IPS-NIHi7 (cell line): ENCODE results near the gene RNF215.

ENCODE experiments used
- DNase-seq: peaks from one replicate; pipeline ENCODE4 v3.0.0; 2012; ENCODE audit warnings: mixed read lengths; ENCODE audit errors: extremely low spot score

Gene RNF215

GRCh38 chr22:30397656-30398635 lies 10.7 kb upstream of the RNF215 start:
- DNase-seq, result no peak

DNA sequence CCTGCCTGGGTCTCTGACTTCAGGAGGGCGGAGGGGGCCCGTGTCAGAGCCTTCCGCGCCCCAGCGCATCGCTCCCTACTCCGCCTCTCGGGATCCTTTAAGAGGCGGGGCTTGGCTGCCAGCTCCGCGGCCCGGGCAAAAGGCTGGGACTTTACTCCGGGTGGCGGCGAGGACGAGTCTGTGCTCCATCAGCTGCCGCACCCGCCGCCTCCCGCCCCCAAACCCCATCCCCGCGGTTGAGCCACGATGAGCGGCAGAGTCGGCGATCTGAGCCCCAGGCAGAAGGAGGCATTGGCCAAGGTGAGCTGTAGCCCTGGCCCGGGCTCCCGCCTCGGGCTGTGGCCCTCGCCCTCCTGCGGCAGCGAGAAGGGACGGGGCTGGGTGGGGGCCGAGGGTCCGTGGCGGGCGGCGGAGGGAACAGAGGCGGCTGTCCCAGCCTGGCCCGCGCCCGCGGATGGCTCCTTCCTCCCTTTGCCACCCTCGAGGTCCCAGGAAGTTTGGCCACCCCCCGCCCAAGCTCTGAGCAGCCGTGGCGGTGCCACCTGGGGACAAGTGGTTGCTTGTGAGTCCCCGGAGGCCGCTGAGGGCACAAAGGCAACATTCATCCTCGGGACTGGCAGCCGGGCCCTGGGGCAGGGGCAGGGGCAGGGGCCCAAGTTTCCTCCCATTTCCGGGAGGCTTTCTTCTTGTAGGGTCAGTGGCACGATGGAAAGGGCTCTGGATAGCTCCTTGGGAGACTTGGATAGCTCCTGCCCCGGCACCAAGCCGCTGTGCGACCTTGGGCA lies 9.9 kb upstream of the RNF215 start, which contains the start of gene SEC14L2:
Gene SEC14L2, plus strand, starts transcription at position 148 of the 785 bp plus-strand sequence. Its CDS starts 99 bp downstream, at position 247.
- peak; percentile 71 for DNase-seq

DNA sequence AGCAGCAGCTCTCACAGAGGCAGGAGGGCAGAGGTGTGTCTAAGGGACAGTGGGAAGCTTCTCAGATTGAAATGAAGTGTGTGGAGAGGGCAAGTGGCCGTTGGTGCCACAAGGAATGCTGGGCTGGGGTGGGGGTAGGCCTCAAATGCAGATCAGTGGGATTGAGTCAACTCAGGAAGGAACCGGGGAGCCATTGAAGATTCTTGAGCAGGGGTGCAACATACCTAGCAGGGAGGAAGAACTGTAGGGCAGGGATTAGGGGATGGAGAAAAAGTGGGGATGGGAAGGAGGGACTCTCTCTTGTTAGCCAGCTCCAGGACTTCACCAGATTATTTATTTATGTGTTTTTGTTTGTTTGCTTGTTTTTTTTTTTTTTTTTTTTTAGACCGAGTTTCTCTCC lies 6.7 kb upstream of the RNF215 start:
- no peak for DNase-seq

- no peak for DNase-seq
These were observed 6.1 kb upstream of the RNF215 start for GRCh38 chr22:30393322-30393680.

- DNase-seq, result no peak
These were observed 5.6 kb upstream of the RNF215 start for GRCh38 chr22:30392661-30393321.

DNA sequence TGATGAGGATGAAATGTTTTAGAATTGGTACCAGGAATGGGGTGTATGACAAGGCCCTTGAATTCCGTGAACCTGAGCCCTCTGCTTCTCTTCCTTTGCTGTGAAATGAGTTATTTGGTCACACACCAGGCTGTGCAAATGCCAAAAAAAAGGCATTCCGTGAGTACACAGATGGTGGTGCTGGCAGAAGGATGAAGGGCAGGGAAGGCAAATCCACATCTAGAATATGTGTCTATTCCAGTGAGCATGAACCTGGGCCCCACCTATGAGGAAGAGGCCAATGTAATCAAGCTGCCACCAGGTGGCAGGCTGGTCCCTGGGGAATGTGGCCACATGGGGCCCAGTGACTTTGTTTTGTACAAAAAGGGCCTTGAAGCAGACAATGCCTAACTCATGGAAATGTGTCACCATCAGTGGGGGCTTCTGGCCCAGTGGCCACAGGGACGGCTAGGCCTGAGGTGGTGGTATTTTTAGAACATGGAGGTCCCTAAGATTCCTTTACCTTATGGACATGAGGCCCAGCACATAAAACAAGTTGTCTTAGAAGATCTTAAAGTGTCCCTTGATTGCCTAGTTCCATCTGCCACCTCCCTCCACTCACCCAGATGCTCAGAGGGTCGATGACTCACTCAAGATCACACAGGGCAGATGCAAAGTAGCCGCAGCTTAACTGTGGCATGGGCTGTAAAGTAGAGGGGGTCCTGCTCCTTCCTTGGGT lies 3.9 kb upstream of the RNF215 start:
- peak; percentile 75 for DNase-seq

GRCh38 chr22:30386608-30386959 lies 627 bp downstream of the RNF215 start:
- DNase-seq, result no peak

DNA sequence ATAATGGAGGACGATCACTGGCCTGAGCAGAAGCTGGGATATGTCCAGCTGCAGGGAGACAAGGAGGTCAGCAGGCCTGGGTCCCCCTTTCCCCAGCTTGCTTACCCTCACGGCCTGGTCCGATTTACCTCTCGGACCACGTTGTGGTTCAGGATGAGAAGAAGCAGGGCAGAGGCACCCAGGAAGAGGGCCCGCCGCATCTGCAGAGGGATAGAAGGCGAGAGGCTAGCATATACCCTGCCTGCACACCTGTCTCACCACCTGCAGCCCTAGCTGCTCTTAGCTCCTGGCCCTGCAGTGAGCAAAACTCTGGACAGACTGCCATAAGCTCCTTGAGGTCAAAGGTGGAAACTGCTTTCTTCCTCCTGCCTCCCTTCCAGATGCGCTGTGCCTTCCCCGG lies 1.3 kb downstream of the RNF215 start:
- DNase-seq, result no peak

- no peak for DNase-seq
These were observed 4.2 kb downstream of the RNF215 start for GRCh38 chr22:30383061-30383460.

DNA sequence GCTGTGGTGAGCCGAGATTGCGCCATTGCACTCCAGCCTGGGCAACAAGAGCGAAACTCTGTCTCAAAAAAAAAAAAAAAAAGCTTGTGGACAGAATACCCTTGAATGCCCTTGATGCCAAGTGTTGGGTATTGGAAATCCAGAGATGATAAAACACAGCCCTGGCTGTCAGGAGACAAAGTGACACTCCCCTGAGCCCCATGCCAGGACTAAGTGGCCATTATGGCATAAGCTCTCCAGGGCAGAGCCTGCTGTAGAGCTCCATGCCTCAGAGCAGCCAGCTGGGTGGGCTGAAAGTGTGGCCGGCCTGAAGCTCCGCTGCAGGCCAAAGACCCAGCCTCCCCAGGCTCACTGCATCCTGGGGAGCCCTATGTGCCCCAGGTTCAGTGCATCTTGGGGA lies 4.9 kb downstream of the RNF215 start:
- no peak for DNase-seq

DNA sequence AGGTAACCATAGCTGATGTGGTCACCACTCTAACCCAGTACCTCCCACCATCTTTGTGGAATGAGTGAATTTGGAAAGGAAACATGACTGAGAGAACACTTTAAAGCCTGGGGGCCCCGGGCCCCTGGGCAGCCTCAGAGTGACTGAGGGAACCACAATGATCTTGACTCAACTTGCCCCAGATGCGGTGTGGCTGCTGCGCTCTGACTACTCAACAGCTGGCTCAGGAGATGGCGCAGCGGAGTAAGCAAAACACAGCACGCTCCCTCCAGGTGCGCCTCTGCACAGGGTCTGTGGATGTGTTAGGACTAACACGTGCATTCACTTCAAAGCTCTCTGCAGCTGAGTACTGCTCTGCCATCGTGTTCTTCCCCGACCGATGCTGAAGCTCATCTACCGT lies 5.9 kb downstream of the RNF215 start:
- DNase-seq, result no peak

GRCh38 chr22:30380011-30380410 lies 7.2 kb downstream of the RNF215 start:
- no peak for DNase-seq

DNA sequence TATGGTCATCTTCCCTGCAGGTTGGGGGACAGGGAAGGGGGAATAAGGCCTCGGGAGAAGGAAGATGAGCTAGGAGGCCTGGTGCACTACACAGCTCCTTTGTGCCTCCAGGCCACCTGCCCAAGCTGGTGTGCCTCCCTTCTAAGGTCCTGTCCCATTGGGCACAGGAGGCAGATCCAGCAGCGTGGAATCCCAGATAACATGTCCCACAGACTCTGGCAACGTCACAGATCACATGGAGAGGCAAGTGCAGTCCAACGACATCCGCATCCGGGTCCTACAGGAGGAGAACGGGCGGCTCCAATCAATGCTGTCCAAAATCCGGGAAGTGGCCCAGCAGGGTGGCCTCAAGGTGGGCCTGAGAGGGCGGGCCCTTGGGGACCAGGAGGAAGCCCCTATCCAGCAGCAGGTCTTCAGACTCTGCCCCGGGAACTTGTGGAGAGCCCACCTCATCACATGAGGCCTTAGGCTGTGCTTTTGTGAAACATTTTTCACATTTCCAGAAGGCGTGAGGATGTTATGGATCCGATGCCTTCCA lies 11.8 kb downstream of the RNF215 start:
- no peak for DNase-seq

GRCh38 chr22:30373331-30374325 lies 13.6 kb downstream of the RNF215 start:
- DNase-seq, result no peak

DNA sequence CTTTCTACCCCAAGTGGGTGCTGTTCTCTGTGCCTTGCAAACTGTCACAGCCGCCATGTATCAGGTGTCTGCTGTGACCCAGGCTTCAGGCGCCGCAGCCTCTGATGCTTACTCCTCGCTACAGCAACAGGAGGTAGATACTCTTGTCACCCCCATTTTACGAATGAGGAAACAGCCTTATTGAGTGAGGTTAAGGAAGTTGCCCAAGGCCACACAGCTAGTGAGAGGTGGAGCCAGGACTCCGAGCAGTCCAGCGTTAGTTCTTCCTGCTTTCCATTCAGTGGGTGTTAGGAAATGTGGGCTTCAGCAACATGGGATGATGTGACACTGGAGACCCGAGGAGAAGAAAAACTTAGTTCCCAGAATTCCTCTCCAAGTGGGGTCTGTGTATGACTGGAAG lies 14.3 kb downstream of the RNF215 start:
- no peak for DNase-seq

GRCh38 chr22:30371981-30372380 lies 15.2 kb downstream of the RNF215 start:
- DNase-seq, result no peak

DNA sequence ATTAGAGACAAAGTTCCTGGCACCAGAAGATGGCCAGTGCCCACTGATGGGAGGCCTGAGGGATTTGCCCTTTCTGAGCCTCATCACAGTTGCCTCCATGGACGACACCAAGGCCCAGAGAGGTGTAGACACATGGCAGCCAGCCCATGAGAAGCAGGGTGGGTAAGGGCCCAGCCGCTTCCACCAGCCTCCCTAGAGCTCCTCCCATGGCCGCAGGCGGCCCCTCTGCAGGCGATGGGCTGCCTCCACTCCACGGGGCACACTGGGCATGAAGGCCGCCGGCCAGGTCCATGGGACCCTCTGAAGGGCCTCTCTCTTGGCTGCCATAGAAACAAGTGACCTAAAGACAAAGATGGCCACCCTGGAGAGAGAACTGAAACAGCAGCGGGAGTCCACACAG lies 15.9 kb downstream of the RNF215 start:
- DNase-seq, result no peak

GRCh38 chr22:30370641-30371230 lies 16.5 kb downstream of the RNF215 start:
- no peak for DNase-seq

DNA sequence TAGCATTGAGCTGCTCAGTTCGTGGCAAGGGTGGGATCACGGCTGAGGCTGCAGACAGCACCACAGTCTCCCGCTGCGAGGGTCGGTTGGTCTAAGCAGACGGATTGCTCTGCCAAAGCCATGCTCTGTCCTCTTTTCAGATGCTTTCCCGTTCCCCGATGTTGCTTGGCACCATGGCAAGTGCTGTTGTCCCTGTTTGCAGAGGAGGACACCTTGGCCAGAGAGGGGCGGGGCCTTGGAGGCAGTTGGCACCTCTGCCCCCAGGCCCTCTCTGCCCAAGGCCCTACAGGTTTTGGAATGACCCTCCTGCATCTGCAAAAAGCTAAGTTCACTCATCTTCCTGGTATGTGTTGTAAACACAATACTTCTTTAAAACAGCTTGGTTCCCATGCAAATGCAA lies 18.8 kb downstream of the RNF215 start:
- no peak for DNase-seq

DNA sequence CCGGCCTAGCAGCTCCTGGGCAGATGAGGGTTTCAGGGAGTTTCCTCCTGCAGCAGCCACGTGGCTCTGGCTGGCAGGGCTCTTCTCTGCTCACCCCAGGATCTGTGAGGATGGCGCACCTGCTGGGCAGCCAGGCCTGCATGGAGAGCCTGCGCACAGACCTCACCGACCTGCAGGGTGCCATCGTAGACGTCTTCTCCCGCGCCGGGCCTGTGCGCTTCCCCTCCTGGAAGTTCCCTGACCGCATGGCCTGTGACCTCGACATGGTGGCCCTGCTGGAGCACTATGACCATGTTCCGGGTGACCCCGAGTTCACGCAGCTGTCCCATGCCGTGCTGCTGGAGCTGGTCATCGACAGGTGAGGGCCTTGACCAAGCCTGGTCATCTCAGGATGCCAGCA lies 21.3 kb downstream of the RNF215 start:
- no peak for DNase-seq
